SH-SY5Y (cell line): ENCODE results near the gene STK24.

Experiments
- GATA2 ChIP-seq: IDR thresholded peaks from 2 replicates; pipeline ENCODE4 v1.6.1; 2011; ENCODE audit warnings: mild to moderate bottlenecking, low read depth, low read length
- GATA3 ChIP-seq: IDR thresholded peaks from 2 replicates; pipeline ENCODE4 v1.6.1; 2011; ENCODE audit warnings: low read depth, mild to moderate bottlenecking, low read length, moderate library complexity

DNA sequence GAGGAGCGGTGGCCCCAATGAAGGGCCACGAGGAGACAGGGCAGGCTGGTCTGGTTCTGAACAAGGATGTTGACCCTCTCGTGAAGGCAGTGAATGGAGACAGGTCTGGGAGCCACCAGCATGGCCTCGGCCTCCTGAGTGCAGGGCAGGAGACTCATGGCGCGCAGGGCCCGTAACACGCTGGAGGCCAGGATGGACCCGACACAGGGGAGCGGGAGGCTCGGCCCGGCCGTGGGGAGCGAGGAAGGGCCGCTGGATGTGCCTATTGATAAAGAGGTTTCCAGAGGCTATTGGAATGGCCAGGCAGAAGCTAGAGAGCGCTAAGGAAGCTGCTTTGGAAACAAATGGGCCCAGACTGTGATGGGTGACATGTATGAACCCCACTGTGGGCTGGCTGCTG is 132.5 kb downstream of the STK24 start:
- TF ChIP-seq GATA2 (no peak), GATA3 (no peak)
